KOPT-K1 (cell line): ENCODE results near the gene RASGRP3.
A peak's percentile ranks its signal among the peaks of the same experiment; 100 is the strongest.
"Not testable (repeated sequence)": the region's sequence is repeated elsewhere in the genome, so short reads cannot be mapped to it uniquely, and the experiment has no call there.

Experiments used
- H3K27ac ChIP-seq: fragments of 200-600 bp; sonication (generic); 2 replicates; pipeline ENCODE4 v1.5.1; 2016; ENCODE audit warnings: antibody characterized with exemption, mild to moderate bottlenecking, low read depth, low read length; ENCODE audit not compliant: poor library complexity, severe bottlenecking
- H3K36me3 ChIP-seq: fragments of 200-600 bp; sonication (generic); 2 replicates; pipeline ENCODE4 v1.5.1; 2017; ENCODE audit warnings: antibody characterized with exemption, mild to moderate bottlenecking, low read length, moderate library complexity; ENCODE audit not compliant: insufficient read depth
- H3K9me3 ChIP-seq: fragments of 200-600 bp; sonication (generic); 2 replicates; pipeline ENCODE4 v1.5.1; 2017; ENCODE audit warnings: antibody characterized with exemption, low read length, mild to moderate bottlenecking; ENCODE audit not compliant: insufficient read depth, poor library complexity, severe bottlenecking

RASGRP3 gene, protein sequence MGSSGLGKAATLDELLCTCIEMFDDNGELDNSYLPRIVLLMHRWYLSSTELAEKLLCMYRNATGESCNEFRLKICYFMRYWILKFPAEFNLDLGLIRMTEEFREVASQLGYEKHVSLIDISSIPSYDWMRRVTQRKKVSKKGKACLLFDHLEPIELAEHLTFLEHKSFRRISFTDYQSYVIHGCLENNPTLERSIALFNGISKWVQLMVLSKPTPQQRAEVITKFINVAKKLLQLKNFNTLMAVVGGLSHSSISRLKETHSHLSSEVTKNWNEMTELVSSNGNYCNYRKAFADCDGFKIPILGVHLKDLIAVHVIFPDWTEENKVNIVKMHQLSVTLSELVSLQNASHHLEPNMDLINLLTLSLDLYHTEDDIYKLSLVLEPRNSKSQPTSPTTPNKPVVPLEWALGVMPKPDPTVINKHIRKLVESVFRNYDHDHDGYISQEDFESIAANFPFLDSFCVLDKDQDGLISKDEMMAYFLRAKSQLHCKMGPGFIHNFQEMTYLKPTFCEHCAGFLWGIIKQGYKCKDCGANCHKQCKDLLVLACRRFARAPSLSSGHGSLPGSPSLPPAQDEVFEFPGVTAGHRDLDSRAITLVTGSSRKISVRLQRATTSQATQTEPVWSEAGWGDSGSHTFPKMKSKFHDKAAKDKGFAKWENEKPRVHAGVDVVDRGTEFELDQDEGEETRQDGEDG

DNA sequence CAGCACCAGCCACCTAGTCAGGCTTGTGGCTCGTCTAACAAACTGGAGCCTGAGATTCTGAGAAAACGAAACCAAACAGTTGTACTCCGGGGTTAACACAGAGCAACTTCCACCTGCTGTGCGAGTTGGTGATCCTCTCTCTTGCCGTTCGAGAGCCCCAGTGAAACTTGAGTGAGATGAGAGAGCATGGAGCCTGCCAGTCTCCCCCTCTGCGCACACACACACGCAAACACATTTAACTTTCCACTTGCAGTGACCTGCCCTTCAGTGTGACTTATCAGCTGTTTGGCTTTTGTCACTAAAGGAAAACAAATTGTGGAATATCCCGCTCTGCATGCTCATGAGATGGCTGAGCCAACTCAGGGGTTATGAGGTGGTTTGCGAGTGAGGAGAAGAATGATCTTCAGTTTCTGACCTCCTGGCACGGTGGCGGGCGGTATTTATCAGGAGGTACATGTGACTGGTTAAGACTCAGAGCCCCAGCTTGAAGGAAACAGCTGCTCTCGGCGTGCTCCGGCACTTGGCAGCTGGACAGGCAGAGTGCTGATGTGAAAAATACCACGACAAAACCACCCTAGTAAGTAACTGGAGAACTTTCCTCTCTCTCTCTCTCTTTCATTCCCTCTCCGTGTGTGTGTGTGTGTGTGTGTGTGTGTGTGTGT is at the start of gene RASGRP3:
RASGRP3 (plus strand) TSS at position 519 of the 662 bp plus-strand sequence. CDS start 38,488 bp downstream, outside the sequence.
- Histone ChIP-seq H3K9me3 (no peaks in the 10 kb centered on the region), H3K36me3 (no peaks in the 10 kb centered on the region), H3K27ac (peak within 1 kb of the TSS; percentile 93)

DNA sequence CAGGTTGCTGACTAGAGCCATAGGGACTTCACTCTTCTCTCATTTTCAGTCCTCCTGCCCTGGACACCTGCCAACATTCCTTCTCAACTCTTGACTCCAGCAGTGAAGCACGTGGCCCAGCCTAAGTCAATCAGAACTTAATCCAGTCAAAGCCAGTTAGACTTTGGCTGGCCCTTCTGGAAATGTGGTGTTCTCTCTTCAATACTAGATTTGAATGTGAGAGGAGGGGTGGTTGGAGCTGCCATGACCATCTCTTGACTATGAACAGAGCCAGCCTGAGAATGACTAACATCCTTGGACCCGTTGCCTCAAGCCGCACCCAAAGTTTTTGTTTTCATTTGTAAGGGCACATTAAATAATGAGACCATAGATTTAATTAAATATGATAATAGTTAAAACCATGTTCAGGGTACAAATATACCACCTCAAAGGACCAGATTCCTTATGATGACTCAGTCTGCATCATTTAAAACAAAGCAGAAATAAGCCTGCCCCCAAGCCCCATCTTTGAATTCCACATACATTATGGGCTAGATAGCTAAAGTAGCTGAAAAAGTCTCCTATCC is 49.7 kb upstream of the RASGRP3 start:
- H3K27ac ChIP-seq = no peak overlapping the region
- no peaks in the 10 kb centered on the region for H3K36me3 ChIP-seq
- no peaks in the 10 kb centered on the region for H3K9me3 ChIP-seq

DNA sequence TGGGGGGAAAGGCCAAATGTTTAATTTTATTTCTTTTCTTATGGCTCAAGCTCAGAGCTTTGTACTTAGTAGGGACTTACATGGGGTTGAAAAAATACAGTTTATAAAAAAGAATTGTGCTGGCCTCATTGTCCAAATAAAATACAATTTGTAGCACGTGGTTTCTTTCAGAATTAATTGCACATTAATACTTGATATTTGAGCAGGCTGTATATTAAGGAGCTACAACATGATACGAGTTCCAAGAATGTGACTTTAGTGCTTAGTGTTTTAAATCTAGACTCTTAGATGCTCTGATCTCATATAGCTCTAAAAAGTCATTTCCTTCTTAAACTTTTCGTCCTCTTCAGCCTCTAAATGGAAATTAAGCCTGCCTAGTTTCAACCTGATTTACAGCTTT is 46.4 kb upstream of the RASGRP3 start:
- Histone ChIP-seq H3K9me3 (no peaks in the 10 kb centered on the region), H3K36me3 (no peaks in the 10 kb centered on the region), H3K27ac (no peak overlapping the region)

DNA sequence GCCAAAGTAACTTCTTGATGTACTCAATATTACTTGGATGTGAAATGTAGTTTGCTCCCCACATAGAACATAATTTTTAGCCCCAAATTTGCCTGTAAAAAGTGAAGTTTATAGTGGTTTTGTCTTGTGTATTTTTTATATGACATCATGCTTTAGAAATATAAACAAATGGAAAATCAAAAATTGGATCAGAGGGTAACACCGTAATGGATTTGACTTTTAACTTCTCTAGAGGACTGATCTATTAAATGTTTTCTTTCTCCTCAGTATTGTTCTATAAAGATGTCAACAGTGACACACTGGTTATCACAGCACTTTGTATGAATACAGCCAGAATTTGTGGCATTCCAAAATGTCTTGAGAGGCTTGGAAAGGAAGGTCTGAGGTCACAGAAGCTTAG is 45.6 kb upstream of the RASGRP3 start:
- Histone ChIP-seq H3K27ac (no peak overlapping the region), H3K9me3 (no peaks in the 10 kb centered on the region), H3K36me3 (no peaks in the 10 kb centered on the region)

DNA sequence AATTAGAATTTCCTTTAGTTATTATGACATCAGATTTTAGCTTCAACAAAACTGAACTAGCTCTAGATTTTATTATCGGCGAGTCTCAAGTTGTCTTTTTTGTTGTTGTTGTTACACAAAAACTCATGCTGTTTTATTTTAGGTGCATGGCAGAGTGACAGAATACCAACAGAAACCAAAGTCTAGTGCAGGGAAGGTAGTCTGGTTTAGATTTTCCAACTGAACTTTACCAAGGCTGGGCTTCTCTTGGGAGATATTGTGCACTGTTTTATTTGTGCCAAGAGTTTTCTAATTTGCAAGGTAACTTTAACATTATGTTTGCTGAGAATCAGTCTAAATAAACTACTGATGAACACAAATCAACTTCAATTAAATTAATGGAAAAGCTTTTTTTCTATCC is 43.6 kb upstream of the RASGRP3 start:
- H3K27ac ChIP-seq = no peak overlapping the region
- H3K36me3 ChIP-seq = no peaks in the 10 kb centered on the region

DNA sequence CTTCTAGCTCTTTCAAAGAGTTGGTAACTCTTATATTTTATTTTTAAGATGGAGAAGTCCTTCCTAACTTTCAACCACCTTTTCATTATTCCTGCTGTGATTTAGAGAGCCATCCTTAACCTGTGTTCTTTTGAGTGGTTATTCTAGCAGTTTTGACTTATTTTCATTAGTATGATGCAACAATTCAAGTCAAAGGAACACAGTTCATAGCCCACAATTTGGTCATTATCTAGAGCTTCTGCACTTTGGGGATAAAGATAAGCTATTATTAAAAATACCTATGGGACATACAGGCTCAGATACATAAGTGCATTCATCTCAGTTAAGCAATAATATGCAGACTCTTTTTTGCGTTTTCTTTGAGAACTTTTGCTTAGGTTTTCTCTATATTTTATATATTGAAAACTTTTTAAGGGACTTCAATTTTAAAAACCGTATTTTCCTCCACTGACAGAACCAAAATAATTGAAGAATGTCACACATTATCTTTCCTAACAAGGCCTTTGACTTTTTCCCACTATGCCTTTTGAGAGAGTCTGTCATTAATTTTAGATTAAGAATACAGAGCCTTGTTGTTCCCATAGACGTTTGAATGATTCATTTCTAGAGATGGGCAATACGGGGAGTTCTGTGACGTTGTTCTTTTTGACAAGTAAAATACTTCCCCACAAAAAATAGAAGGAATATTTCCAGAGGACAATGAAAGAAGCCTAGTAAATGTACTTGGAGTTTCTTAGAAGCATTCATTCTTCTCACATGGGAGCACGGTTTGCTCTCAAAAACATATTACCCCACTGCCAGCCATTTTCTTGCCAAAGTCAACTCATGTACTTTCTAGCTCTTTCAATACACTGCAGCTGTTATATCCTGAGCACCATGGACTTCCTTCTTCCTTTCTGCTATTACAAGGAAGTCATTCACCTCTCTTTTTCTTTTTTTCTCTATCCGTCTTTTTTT is 42.9 kb upstream of the RASGRP3 start:
- H3K27ac ChIP-seq = no peak overlapping the region
- no peaks in the 10 kb centered on the region for H3K9me3 ChIP-seq
- H3K36me3 ChIP-seq = no peaks in the 10 kb centered on the region

More for the DNA sequence above, 43.6 kb upstream of the RASGRP3 start:
- H3K9me3 ChIP-seq = no peaks in the 10 kb centered on the region

DNA sequence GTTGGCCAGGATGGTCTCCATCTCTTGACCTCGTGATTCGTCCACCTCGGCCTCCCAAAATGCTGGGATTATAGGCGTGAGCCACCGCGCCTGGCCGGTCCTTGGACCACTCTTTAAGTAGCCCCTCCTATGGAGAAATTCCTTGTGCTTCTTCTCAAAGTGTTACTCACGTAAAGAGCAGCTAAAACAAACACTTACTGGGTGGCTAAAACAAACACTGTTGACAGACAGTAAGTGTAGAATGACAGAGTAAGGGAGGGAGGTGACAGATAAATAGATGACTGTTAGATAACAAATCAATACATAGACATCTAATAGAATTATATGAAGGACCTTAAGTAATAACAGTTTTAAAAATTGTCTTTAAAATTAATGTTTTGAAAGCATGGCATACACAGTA is 40.9 kb upstream of the RASGRP3 start:
- Histone ChIP-seq H3K27ac (no peak overlapping the region), H3K9me3 (no peaks in the 10 kb centered on the region), H3K36me3 (no peaks in the 10 kb centered on the region)

DNA sequence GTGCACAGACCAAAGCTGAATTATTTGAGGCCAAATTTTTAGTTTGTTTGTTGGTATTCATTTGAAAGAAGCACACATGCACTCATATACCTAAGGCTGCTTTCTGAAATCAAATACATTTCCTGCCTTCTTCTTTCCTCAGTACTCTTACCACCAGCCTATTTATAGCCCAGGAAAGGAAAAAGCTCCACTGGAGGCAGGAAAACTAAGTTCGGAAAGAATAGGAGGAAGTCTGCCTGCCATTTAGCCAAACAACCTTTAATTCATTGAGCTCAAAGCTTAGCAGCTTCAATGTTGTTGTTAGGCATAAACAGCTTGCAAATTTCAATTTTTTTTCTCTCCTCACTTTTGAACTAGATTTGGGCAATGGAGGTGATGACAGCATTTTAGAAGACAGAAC is 40.4 kb upstream of the RASGRP3 start:
- Histone ChIP-seq H3K27ac (no peak overlapping the region), H3K36me3 (no peaks in the 10 kb centered on the region), H3K9me3 (no peaks in the 10 kb centered on the region)

DNA sequence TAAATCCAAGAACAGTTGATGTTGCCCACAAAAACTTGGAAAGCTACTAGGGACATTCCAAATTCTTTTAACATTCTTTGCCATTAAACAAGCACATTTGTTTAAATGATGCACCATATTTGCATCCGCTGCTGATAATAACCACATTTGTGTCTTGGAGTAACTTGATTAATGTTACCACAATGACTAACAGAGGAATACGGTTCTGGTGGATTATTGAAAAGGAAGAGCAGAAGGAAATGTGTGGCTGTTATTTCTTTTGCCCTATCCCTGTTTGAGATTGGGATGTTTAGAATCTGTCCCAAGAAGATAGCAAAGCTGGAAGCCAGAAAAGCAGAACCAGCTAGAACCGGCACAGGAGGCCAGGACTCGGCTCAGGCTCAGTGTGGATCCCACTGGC is 39.2 kb upstream of the RASGRP3 start:
- no peak overlapping the region for H3K27ac ChIP-seq
- H3K36me3 ChIP-seq = no peaks in the 10 kb centered on the region
- no peaks in the 10 kb centered on the region for H3K9me3 ChIP-seq

DNA sequence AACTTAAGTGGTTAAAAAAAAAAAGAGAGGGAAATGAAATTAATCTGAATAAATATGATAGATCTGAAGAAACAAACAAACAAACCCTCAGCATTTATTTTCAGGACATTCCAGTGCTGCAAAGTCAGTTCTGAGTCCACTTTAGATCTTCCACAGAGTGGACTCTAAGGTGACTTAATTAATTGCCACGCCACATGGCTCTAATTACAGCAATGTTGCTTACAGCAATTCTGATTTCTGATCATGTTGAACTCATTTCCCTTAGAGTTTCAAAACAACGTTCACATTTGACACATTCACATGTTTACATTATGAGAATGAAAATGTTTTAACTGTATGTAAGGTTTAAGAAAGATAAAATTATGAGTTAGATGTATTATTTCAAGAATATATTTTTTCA is 38.6 kb upstream of the RASGRP3 start:
- Histone ChIP-seq H3K9me3 (no peaks in the 10 kb centered on the region), H3K36me3 (no peaks in the 10 kb centered on the region), H3K27ac (no peak overlapping the region)

DNA sequence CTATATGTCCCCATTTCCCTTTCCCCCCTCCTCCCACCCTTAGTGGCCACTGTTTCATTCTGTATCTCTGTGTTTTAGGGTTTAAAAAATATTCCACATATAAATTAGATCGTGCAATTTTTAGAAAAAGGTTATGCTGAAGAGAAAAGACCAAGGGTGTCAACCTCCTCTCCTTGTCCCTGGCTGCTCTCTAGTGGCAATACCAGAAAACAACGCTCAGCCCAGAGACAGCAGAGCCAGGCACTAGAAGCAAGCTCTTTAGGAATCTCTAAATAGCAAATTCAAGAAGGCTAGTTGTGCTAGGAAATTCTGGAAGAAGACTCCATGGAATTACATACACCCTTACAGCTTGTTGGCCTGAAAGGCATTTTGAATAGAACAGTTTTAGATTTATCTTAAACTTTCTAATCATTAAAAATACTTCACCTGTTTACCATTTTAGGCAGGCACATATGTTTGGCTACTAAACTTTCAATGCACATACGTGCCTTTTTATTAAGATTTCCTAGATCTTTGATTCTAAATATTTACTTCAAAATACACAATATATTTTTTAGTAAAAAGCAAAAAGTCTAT is 35.1 kb upstream of the RASGRP3 start:
- H3K36me3 ChIP-seq = no peaks in the 10 kb centered on the region
- H3K27ac ChIP-seq = no peak overlapping the region
- H3K9me3 ChIP-seq = no peaks in the 10 kb centered on the region

DNA sequence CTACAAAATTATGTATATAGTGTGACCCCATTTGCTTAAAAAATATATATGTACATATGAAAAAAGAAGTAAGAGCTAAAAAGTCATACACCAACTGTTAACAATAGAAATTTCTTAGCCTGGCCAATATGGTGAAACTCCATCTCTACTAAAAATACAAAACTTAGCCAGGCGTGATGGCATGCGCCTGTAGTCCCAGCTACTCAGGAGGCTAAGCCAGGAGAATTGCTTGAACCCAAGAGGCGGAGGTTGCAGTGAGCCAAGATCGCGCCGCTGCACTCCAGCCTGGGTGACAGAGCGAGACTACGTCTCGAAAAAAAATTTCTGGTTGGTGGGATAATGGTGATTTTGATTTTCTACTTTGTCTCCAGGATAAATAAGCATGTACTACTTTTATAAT is 34.4 kb upstream of the RASGRP3 start:
- not testable (repeated sequence) for H3K9me3 ChIP-seq, H3K36me3 ChIP-seq, H3K27ac ChIP-seq

DNA sequence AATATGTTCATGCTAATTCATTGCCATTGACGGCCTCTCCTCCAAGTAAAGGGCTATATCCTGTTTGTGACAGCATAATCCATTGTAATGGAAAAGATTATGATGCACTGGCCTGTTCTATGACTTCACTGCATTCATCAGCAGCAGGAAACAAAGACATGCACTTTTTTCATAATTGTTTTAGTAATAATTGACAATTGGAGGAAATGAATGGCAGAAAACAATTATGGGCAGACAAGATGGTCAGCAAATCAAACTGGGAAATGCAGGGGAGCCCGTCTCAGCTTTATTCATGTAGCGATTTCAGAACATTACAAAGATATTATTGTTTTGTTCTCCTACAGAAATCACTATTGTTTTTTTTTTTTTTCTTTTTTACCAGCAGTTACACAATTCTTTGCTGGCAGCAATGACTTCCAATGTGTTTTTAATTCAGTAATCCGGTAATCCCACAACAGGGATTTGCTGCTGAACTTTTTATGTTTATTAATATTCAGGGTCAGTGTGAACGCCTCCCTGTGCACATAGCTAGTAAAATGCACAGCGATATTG is 33.8 kb upstream of the RASGRP3 start:
- Histone ChIP-seq H3K9me3 (no peaks in the 10 kb centered on the region), H3K27ac (no peak overlapping the region), H3K36me3 (no peaks in the 10 kb centered on the region)
